NCI-H748 (cell line): Measurements from ENCODE around the gene SPTAN1.
A peak's percentile ranks its signal among the peaks of the same experiment; 100 is the strongest.

ENCODE experiments used
- DNase-seq: peaks from one replicate; lab custom pipeline; 2025; ENCODE audit not compliant: unreplicated experiment; lab: John Stamatoyannopoulos, UW

The SPTAN1 gene

DNA sequence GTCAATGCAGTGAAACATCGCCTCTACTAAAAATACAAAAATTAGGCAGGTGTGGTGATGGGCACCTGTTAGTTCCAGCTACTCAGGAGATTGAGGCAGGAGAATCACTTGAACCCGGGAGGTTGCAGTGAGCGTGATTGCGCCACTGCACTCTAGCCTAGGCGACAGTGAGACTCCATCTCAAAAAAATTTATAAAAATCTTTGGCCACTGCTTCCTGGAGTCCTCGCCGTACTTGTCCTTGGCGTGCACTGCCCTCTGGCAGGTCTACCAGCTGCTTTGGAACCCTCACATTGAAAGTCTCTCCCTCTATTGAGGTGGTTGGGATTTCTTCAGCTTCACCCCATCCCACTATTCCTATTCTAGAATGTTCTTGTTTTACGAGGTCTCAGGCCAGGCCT, 79.2 kb downstream of the SPTAN1 start:
- DNase-seq: no peak

DNA sequence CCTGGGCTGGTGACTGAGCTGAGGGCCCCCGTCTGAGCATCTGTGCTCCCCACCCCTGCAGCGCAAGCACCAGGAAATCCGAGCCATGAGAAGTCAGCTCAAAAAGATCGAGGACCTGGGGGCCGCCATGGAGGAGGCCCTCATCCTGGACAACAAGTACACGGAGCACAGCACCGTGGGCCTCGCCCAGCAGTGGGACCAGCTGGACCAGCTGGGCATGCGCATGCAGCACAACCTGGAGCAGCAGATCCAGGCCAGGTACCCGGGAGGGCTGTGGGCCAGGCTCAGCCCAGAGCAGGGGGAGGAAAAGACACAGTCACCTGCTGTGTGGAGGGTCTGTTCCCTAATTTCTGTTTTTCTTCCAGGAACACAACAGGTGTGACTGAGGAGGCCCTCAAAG, 79.7 kb downstream of the SPTAN1 start:
- no peak for DNase-seq

DNA sequence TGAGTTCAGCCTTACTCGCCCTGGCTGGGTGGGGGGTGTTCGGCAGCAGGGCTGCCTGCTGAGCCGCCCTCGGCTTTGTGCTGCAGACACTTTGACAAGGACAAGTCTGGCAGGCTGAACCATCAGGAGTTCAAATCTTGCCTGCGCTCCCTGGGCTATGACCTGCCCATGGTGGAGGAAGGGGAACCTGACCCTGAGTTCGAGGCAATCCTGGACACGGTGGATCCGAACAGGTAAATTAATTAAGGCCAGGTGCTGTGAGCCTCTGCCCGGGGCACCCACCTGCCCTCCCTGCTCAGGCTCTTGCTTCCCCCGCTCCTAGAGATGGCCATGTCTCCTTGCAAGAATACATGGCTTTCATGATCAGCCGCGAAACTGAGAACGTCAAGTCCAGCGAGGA, 80.1 kb downstream of the SPTAN1 start:
- DNase-seq: no peak

- DNase-seq: no peak
Measured at GRCh38 chr9:128633057-128633456, 80.7 kb downstream of the SPTAN1 start.

DNA sequence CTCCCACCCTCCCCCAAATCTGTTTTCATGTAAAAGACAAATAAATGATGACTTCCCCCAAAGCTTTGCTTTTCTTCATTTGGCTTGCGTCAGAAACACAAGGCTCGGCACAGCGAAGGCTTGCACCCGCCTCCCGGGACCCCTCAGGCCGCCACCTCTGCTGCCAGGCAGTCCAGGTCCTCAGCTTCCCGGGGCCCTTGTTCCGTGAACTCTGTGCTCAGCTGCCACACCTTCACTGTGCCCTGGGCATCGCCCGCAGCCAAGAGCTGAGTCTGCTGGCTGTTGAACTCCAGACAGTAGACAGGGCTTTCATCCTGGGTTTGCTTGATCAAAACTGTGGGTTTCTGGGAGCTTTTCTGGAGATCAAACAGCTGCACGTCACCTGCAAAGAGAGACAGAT, 81.2 kb downstream of the SPTAN1 start:
- no peak for DNase-seq

GRCh38 chr9:128634111-128634510, 81.7 kb downstream of the SPTAN1 start:
- DNase-seq: no peak

DNA sequence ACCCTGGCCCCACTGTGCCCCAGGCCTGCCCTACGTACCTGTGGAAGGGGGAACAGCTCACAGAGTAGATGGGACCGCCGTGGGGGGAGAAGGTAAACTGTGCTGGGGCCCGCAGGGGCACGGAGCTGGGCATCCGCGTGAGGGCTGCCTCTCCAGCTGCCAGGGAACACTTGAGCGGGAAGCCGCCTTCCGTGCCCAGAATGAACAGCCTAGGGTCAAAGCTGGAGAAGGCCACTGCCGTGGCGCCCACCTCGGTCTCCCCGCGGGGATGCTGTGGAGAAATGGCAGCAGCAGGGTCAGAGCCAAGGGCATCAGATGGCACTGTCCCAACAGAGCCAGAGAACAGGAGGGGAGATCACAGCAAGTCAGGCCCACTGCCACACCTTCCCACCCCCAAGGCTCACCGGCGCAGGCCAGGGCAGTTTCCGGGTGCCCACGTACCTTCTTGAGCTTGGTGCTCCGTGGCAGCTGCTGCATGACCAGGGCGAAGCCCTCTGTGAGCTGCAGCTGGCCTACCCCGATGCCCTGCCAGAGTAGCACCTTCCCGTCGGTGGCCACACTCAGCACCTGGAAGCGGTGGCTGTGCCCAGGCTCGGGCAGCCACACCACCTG, 82.4 kb downstream of the SPTAN1 start:
- DNase-seq: no peak

GRCh38 chr9:128635266-128636023, 83.1 kb downstream of the SPTAN1 start:
- no peak for DNase-seq

DNA sequence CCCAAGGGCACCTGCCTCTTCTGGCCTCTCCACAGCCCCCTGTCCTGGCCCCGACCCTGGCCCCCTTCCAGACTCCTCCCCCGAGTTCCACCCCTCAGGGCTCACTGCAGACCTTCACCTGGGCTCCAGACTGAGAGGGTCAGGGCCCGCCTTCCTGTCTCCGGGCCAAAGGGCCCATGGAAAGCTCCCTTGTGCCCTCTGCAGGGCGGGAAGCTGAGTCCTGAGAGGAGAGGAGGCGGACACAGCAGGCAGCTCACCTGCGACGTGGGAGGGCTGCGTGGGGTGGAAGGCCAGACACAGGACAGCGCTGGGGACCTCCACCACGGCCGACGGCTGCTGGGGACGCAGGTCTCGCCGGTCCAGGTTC, 83.6 kb downstream of the SPTAN1 start:
- no peak for DNase-seq

DNA sequence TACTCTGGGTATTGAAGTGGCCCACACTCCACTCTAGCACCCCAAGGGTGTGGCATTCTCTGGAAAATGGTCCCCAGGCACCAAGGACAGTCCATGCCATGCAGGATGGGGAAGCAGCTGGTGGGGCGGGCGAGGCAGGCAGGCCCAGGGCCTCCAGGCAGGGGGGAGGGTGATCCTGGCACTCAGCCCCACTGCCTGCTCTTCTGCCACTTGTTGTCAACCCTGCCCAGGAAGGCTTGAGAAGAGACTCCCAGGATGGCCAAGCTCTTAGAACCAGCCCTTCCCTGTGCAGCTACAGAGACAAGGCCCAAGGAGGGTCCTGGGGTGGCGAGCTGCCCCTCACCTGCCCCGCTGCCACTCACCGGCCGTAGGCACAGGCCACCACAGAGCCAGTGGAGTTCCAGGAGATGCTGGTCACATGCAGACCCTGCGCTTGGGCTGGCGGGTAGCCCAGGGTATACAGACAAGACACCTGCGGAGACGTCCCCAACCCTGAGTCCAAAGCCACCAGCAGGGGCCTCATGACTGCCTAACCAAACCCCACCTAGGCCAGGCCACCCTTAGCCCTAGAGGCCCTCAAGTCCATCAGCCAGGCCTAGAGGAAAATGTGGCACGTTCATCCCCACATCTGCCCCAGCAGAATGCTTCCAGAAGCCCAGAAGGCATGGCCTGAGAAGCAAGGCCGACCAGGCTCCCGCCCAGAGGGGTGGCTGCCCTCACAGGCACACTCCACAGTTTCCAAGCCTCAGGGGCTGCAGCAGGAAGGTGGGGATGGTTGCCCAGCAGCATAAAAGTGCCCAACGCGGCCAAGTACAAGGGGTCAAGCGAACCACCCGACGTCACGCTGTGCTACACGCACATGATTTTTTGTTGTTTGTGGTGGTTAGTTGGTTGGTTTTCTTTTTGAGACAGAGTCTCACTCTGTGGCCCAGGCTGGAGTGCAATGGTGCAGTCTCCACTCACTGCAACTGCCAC, 84.5 kb downstream of the SPTAN1 start:
- no peak for DNase-seq

DNA sequence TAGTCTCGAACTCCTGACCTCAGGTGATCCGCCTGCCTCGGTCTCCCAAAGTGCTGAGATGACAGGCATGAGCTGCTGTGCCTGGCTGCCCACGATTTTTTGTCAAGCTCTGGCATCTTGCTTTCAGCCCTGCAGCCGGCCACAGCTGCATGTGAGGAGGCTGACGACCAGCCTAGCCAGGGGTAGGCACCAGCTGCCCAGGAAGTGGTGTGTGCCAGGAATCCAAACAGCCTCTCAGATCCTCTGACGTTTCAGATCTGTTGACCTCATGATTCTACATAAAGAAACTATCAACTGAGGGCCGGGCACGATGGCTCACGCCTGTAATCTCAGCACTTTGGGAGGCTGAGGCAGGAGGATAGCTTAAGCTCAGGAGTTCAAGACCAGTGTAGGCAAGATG, 85.3 kb downstream of the SPTAN1 start:
- DNase-seq: no peak

GRCh38 chr9:128638580-128638979, 86.2 kb downstream of the SPTAN1 start:
- no peak for DNase-seq

GRCh38 chr9:128640603-128641002, 88.2 kb downstream of the SPTAN1 start:
- no peak for DNase-seq

DNA sequence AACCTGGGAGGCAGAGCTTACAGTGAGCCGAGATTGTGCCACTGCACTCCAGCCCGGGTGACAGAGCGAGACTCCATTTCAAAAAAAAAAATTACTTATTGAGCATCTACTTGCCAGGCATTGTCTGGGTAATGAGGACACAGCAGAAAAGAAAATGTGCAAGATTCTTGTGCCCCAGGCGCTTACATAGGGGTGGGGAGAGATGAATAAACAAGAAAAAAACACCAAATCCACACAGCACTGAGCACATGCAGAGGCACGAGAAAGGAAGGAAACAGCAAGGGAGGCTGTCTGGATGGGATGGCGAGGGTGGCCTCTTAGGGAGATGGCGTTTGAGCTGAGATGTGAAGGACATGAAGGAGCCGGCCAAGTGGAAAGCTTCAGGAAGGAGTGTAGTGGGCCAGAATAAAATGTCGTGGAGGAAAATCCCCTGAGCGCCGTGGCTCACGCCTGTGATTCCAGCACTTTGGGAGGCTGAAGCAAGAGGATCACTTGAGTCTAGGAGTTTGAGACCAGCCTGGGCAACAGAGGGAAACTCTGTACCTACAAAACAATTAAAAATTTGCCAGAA, 90.4 kb downstream of the SPTAN1 start:
- DNase-seq: no peak

GRCh38 chr9:128643519-128644300, 91.3 kb downstream of the SPTAN1 start:
- no peak for DNase-seq

DNA sequence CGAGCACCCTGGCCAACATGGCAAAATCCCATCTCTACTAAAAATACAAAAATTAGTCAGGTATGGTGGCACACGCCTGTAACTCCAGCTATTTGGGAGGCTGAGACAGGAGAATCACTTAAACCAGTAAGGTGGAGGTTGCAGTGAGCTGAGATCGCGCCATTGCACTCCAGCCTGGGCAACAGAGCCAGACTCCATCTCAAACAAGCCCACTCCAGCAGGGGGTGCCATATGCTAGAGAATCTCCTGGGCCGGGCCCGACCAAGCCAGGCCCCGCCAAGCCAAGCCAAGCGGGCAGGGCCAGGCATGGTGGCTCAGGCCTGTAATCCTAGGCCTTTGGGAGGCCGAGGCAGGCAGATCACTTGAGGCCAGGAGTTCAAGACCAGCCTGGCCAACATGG, 95.8 kb downstream of the SPTAN1 start:
- DNase-seq: peak; percentile 30

DNA sequence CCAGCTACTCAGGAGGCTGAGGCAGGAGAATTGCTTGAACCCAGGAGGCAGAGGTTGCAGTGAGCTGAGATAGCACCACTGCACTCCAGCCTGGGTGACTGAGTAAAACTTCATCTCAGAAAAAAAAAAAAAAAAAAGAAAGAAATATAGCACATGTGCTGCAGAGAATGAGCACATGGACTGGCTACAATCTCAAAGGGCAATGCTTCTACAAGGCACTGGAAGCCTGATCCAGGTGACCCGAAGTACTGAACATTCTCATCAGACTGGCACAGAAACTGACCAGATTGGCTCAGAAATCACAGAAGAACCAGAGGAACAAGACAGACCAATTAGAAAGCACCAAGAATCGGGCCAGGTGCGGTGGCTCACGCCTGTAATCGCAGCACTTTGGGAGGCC, 99.4 kb downstream of the SPTAN1 start:
- no peak for DNase-seq

- no peak for DNase-seq
Measured at GRCh38 chr9:128653908-128654307, 101.5 kb downstream of the SPTAN1 start.

GRCh38 chr9:128654481-128654880, 102.1 kb downstream of the SPTAN1 start:
- no peak for DNase-seq

DNA sequence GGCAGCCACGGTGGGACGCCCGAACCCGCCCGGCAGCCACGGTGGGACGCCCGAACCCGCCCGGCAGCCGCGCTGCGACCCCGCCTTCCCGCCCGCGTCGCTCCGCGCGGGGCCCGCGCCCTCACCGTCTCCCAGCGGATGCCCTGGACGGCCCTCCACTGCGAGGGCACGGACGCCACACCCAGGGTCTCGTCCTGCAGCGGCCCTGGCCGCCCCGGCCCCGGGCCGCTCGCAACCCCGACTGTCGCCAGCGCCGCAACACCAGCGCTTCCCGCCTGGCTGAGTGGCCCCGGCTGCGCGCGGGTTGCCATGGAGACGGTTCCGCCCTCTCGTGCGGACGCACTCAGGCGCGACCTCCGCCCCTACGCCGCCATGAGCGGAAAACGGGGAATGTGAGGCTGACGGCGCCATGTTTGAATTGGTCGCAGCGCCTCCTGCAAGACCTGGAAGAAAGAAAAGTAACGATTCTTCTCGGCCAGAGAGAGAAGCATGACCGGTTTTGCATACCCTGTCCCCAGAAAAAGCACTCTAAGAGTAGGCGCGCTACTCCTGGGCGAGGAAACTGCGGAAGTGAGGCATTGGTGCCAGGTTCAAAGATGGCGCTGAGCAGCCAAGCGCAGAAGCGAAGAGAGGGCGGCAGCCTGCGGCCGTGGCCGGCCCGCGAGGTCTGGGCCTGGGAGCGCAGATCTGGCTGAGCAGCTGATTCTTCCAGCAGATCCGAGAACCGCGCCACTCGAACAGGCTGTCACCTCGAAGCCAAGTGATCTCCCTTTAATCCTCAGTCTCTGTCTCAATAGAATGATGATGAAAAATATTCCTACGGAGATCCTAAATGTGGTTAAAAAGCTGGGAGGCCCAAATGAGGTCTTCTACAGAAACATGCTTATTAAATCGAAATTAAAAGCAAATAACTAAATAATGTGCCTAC, 104.3 kb downstream of the SPTAN1 start, which contains the start of gene DYNC2I2:
Gene DYNC2I2, minus strand, starts transcription at position 432 of the 928 bp plus-strand sequence. Its CDS starts 121 bp downstream, at position 311.
- peak; percentile 96 for DNase-seq
